PFSK-1 (cell line): Measurements from ENCODE around the gene STARD3.

Experiments used
- FOXP2 ChIP-seq: optimal IDR thresholded peaks from 2 replicates; pipeline ENCODE3; 2011; ENCODE audit warnings: borderline replicate concordance, control low read depth, inconsistent platforms; ENCODE audit not compliant: insufficient read depth; ENCODE audit errors: extremely low read length, extremely low read depth
- POLR2AphosphoS5 ChIP-seq: IDR thresholded peaks from 2 replicates; pipeline ENCODE4 v1.6.1; 2012; ENCODE audit warnings: low read depth, mild to moderate bottlenecking, control low read depth, low read length, moderate library complexity
- SIN3A ChIP-seq: IDR thresholded peaks from 2 replicates; pipeline ENCODE4 v1.6.1; 2012; ENCODE audit warnings: mild to moderate bottlenecking, low read length, moderate library complexity, borderline replicate concordance; ENCODE audit not compliant: insufficient read depth
- TAF1 ChIP-seq: IDR thresholded peaks from 2 replicates; pipeline ENCODE4 v1.6.1; 2012; ENCODE audit warnings: low read length, control low read depth, borderline replicate concordance; ENCODE audit not compliant: insufficient read depth
- TF ChIP-seq, protein P1 (sequence below), 2 experiments: IDR thresholded peaks; 2 replicates each; pipeline versions ENCODE4 v1.6.1 to v1.8.0; 2011 to 2012; ENCODE audit warnings: low read depth in 2 of 2, low read length in 2 of 2, control low read depth in 1 of 2, inconsistent platforms in 1 of 2, mild to moderate bottlenecking in 1 of 2, moderate library complexity in 1 of 2; ENCODE audit not compliant: insufficient read depth in 1 of 2

Gene STARD3

DNA sequence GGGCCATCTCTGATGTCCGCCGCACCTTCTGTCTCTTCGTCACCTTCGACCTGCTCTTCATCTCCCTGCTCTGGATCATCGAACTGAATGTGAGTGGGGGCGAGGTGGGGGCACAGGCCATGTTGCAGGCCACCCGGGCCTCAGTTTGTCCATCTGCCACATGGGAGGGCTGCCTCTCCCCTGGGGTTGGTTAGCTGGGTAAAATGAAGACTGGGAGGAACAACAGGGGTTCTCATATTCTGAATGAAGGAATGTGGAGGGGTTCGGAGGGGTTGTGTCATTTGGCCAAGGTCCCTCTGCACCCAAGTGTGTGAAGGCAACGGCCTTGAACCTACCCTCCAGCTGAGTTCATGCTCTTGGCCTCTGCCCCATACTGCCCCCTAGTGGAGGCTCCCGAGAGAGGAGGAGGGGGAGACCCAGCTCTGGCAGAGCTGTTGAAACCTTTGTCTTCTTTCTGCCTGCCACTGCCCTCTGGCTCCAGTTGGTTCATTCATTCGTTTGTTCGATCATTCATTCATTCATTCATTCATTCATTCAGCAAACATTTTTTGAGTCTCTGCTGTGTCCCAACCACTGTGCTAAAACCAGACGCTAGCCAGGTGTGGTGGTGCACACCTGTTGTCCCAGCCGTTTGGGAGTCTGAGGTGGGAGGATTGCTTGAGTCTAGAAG, 16.9 kb downstream of the STARD3 start:
- no peak for TF ChIP-seq SIN3A
- no peak for TF ChIP-seq FOXP2
- no peak for TF ChIP-seq POLR2AphosphoS5
- no peak for TF ChIP-seq TAF1
- TF ChIP-seq, protein P1, sequence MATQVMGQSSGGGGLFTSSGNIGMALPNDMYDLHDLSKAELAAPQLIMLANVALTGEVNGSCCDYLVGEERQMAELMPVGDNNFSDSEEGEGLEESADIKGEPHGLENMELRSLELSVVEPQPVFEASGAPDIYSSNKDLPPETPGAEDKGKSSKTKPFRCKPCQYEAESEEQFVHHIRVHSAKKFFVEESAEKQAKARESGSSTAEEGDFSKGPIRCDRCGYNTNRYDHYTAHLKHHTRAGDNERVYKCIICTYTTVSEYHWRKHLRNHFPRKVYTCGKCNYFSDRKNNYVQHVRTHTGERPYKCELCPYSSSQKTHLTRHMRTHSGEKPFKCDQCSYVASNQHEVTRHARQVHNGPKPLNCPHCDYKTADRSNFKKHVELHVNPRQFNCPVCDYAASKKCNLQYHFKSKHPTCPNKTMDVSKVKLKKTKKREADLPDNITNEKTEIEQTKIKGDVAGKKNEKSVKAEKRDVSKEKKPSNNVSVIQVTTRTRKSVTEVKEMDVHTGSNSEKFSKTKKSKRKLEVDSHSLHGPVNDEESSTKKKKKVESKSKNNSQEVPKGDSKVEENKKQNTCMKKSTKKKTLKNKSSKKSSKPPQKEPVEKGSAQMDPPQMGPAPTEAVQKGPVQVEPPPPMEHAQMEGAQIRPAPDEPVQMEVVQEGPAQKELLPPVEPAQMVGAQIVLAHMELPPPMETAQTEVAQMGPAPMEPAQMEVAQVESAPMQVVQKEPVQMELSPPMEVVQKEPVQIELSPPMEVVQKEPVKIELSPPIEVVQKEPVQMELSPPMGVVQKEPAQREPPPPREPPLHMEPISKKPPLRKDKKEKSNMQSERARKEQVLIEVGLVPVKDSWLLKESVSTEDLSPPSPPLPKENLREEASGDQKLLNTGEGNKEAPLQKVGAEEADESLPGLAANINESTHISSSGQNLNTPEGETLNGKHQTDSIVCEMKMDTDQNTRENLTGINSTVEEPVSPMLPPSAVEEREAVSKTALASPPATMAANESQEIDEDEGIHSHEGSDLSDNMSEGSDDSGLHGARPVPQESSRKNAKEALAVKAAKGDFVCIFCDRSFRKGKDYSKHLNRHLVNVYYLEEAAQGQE (IDR thresholded peaks at IDR 0.05; ENCODE audit: insufficient read depth in 1 of 2, low read depth in 2 of 2, low read length in 2 of 2): no peak

DNA sequence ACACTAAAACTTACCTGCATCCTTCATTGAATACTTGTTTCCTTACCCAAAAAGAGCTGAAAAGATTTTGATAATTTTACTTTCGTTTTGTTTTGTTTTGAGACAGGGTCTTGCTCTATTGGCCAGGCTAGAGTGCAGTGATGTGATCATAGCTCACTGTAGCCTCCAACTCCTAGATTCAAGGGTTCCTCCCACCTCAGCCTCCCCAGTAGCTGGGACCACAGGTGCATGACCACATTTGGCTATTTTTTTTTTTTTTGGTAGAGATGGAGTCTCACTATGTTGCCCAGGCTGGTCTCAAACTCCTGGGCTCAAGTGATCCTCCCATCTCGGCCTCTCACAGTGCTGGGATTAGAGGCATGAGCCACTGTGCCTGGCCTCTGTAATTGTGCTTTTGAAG, 18.2 kb downstream of the STARD3 start:
- TF ChIP-seq POLR2AphosphoS5 (no peak), SIN3A (no peak), TAF1 (no peak), FOXP2 (no peak)
- TF ChIP-seq, protein P1 (IDR thresholded peaks at IDR 0.05; ENCODE audit: insufficient read depth in 1 of 2, low read depth in 2 of 2, low read length in 2 of 2): no peak

DNA sequence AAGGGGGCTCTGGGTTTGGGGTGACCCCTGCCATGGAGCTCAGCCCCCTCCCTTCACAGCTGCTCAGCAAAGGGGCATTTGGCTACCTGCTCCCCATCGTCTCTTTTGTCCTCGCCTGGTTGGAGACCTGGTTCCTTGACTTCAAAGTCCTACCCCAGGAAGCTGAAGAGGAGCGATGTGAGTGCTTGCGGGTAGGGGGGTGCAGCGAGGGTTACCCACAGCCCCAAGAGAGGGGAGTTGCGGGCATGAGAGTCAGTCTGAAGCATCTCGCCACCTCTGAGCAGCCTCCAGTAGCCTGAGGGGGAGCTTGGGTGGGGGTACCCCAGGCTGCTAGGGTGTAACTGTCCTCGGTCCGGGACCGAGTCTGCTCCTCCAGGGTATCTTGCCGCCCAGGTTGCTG, 21.4 kb downstream of the STARD3 start:
- TF ChIP-seq, protein P1 (IDR thresholded peaks at IDR 0.05; ENCODE audit: insufficient read depth in 1 of 2, low read depth in 2 of 2, low read length in 2 of 2): no peak
- no peak for TF ChIP-seq TAF1
- no peak for TF ChIP-seq FOXP2
- no peak for TF ChIP-seq POLR2AphosphoS5
- TF ChIP-seq SIN3A: no peak

DNA sequence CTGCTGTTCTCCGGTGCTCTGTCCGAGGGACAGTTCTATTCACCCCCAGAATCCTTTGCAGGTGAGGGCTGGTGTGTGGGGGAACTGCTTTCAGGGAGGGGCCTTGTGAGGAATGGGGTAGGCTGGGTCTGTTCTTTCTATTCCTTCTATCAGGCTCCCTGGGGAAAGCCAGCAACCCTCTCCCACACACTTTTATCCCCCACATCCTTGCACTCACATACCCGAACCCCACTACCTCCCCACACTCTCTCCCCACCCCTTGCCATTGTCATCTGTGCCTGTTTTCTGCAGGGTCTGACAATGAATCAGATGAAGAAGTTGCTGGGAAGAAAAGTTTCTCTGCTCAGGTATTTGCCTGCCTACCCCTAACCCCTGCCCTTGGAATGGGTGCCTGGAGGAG, 21.8 kb downstream of the STARD3 start:
- TF ChIP-seq POLR2AphosphoS5 (no peak), SIN3A (no peak), FOXP2 (no peak), TAF1 (no peak)
- TF ChIP-seq, protein P1 (IDR thresholded peaks at IDR 0.05; ENCODE audit: insufficient read depth in 1 of 2, low read depth in 2 of 2, low read length in 2 of 2): no peak
